Stimulated activated CD8-positive, alpha-beta memory T cell treated with anti-CD3 and anti-CD28 coated beads, Interleukin-4, amount 100 ng/mL, for 48 hours (primary cell): ENCODE data around the gene TMEM259.

Experiments
- DNase-seq: peaks from one replicate; pipeline ENCODE4 v3.0.0-alpha.2; 2020

TMEM259 gene

DNA sequence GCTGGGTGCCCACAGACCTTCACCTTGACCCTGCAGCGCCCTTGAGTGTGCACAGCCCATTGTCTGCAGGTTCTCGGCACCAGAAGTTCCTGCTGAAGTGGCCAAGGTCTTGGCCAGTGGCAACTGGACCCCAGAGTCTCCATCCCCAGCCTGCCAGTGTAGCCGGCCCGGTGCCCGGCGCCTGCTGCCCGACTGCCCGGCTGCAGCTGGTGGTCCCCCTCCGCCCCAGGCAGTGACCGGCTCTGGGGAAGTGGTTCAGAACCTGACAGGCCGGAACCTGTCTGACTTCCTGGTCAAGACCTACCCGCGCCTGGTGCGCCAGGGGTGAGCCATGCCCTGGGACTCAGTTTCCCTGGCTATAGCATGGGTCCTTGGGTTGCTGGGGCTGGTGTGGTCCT lies 34.1 kb upstream of the TMEM259 start:
- no peak for DNase-seq

DNA sequence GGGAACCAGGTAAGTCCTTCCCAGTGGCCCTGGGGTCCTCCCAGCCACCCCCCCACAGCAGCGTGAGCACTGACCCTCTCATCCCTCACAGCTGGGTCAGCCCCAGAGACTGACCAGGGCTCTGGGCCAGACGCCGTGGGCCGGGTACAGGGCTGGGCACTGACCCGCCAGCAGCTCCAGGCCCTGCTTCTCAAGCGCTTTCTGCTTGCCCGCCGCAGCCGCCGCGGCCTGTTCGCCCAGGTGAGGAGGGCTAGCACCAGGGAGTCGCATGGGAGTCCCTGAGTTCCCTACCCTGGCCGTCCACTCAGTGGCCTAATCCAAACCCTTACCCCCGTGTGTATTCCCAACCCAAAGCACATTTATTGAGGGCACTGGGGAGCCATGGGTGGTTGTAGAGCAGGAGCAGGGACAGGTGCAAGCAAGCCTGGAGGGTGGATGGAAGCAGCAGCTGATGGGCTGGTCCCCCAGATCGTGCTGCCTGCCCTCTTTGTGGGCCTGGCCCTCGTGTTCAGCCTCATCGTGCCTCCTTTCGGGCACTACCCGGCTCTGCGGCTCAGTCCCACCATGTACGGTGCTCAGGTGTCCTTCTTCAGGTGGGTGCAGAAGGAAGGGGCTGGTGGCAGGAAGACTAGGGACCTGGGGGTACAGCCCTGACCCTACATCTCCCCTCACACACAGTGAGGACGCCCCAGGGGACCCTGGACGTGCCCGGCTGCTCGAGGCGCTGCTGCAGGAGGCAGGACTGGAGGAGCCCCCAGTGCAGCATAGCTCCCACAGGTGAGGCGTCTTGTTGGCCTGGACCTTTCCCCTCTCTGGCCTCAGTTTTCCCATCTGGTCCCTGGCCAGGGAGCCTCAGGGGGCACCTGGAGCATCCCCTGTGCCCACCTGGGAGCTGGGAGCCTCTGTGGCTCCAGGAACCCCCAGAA lies 33.4 kb upstream of the TMEM259 start:
- no peak for DNase-seq

DNA sequence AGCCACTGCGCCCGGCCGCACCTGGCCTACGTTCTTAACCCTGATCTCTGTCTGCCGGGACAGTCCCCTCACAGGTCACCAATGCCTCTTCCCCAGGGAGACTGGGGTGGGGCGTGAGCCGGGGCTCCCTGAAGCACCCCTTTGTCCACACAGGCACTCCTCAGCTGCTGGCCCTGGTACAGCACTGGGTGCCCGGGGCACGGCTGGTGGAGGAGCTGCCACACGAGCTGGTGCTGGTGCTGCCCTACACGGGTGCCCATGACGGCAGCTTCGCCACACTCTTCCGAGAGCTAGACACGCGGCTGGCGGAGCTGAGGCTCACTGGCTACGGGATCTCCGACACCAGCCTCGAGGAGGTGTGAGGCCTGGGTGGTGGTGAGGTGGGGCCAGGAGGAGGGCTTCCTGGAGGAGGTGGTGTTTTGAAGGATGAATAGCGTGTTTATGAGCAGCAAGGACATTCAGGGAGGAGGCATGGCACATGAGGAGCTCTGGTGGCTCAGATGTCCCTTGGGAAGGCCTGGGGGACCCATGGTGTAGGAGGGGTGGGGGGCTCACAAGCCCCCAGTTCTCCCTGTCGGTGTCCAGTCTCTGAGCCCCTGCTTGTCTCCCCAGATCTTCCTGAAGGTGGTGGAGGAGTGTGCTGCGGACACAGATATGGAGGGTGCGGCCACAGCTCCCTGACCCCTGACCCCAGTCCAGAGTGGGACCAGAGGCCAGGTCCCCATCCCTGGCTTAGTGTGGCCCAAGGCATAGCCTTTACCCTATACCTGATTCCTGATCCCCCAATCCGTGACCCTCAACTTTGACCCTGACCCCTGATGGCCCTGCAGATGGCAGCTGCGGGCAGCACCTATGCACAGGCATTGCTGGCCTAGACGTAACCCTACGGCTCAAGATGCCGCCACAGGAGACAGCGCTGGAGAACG lies 32.5 kb upstream of the TMEM259 start:
- no peak for DNase-seq

DNA sequence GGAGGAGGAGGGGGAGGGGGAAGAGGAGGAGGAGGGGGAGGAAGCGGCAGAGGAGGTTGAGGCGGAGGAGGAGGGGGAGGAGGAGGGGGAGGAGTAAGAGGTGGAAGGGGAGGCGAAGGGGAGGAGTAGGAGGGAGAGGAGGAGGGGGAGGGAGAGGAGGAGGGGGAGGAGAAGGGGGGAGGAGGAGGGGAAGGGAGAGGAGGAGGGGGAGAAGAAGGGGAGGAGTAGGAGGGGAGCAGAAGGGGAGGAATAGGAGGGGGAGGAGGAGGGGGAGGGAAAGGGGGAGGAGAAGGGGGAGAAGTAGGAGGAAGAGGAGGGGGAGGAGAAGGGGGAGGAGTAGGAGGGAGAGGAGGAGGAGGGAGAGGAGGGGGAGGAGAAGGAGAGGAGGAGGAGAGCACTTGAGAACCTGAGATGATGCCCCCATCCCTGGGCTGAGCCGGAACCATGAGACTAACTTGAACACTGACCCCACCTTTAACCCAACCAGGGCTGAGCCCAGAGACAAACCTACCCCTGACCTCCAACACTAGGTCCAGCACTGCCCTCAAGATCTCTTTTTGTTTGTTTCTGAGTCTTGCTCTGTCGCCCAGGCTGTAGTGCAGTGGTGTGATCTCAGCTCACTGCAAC lies 31.5 kb upstream of the TMEM259 start:
- no peak for DNase-seq

DNA sequence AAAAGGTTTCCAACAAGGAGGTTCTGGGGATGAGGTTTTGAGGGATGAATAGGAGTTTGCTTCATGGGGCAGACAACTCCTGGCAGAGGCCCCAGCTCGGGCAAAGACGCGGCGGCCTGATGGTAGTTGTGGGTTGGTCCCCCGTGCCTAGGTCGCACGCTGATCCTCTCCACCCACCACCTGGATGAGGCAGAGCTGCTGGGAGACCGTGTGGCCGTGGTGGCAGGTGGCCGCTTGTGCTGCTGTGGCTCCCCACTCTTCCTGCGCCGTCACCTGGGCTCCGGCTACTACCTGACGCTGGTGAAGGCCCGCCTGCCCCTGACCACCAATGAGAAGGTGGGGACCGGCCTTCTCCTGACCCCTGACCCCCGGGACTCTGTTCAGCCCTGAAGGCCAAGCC lies 30.9 kb upstream of the TMEM259 start:
- no peak for DNase-seq

DNA sequence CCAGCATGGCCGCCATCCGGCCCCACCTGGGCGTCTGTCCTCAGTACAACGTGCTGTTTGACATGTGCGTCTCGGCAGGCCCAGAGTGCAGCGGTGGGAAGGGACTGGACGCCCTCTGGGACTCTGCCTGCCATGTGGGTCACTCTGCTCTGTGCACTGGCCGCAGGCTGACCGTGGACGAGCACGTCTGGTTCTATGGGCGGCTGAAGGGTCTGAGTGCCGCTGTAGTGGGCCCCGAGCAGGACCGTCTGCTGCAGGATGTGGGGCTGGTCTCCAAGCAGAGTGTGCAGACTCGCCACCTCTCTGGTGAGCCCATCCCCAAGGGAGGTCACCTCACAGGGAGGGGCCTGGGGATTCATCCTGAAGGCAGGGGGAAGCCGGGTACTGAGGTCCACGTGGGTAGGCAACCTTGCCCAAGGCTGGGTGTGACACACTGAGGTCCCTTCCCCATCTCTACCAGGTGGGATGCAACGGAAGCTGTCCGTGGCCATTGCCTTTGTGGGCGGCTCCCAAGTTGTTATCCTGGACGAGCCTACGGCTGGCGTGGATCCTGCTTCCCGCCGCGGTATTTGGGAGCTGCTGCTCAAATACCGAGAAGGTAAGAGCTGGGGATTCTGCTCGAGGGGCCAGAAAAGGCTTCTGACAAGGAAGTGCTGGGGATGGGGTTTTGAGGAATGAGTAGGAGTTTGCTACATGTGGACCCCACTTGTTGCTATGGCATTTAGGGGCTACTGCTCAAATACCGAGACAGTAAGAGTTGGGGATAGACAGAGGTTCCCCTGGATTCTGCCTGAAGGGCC lies 30.3 kb upstream of the TMEM259 start:
- no peak for DNase-seq

DNA sequence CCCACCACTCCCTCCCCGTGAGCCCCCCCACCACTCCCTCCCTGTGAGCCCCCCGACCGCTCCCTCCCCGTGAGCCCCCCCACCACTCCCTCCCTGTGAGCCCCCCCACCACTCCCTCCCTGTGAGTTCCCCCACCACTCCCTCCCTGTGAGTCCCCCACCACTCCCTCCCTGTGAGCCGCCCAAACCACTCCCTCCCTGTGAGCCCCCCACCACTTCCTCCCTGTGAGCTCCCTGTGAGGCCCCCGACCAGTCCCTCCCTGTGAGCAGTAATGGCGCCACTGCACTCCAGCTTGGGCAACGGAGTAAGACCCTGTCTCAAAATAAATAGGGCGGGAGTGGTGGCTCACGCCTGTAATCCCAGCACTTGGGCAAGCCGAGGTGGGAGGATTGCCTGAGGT lies 28.9 kb upstream of the TMEM259 start:
- no peak for DNase-seq

DNA sequence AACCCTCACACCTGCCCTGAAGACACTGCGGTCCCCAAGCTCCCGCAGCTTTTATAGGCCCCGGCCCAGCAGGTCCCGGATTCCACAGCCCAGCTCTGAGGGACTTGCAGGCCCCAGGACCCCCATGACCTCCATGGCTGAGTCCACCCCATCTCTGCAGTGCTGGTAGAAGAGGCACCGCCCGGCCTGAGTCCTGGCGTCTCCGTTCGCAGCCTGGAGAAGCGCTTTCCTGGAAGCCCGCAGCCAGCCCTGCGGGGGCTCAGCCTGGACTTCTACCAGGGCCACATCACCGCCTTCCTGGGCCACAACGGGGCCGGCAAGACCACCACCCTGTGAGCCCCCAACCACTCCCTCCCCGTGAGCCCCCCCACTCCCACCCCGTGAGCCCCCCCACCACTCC lies 28.2 kb upstream of the TMEM259 start:
- no peak for DNase-seq

DNA sequence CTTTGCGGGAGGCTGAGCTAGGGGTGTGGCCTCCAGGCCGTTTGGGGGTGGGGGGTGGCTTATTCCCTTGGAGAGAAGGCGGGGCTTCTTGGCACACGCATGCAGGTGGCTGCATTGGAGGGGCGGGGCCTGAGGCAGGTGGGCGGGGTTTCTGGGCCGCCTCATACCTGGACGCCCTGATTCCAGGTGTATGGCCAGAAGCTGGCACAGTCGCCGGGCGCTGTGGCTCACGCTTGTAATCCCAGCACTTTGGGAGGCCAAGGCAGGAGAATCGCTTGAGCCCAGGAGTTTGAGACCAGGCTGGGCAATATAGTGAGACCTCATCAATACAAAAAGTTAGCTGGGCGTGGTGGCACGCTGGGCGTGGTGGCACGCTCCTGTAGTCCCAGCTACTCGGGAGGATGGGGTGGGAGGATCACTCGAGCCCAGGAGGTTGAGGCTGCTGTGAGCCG lies 26.8 kb upstream of the TMEM259 start:
- DNase-seq, result no peak

DNA sequence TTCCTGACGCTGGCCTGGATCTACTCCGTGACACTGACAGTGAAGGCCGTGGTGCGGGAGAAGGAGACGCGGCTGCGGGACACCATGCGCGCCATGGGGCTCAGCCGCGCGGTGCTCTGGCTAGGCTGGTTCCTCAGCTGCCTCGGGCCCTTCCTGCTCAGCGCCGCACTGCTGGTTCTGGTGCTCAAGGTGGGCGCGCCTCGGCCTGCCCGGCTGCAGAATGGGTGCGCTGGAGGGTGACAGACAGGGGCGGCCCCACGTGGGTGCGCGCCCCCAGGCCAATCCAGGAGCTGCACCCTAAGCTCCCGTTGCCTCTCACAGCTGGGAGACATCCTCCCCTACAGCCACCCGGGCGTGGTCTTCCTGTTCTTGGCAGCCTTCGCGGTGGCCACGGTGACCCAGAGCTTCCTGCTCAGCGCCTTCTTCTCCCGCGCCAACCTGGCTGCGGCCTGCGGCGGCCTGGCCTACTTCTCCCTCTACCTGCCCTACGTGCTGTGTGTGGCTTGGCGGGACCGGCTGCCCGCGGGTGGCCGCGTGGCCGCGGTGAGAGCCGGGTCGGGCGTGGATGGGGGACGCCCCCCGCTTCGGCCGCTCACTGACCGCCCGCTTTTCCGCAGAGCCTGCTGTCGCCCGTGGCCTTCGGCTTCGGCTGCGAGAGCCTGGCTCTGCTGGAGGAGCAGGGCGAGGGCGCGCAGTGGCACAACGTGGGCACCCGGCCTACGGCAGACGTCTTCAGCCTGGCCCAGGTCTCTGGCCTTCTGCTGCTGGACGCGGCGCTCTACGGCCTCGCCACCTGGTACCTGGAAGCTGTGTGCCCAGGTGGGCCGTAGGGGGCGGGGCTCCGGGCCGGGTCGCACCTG lies 26.1 kb upstream of the TMEM259 start:
- no peak for DNase-seq

DNA sequence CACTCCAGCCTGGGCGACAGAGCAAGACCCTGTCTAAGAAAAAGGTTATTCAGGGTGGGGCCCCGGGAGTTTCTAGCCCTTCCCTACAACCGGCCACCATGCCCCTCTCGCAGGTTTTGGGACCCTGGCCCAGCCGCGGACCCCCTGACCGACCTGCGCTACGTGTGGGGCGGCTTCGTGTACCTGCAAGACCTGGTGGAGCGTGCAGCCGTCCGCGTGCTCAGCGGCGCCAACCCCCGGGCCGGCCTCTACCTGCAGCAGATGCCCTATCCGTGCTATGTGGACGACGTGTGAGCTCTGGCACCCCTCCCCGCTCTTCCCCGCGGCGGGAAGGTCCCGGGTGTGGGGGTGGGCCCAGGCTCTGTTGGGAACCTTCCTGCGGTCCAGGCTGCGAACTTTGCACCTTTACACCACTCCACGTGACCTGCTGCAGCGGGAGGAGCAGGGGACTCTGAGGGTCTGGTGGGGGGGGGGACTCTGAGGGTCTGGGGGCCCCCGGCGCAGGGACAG lies 25.2 kb upstream of the TMEM259 start:
- no peak for DNase-seq

DNA sequence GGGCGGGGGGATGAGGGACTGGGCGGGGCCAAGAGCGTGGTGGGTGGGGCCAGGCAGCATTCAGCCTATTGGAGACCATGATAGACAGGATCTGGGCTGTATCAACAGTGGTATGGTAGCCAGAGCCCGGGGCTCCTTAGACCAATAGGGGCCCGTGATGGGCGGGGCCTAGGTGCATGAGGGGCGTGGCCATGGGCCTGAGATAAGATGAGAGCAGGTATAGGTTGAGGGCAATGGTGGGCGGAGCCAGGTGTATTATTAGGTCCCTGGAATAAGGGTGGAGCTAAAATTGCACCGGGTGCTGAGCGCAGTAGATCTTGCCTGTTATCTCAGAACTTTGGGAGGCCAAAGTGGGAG lies 24.3 kb upstream of the TMEM259 start:
- peak; percentile 90 for DNase-seq

DNA sequence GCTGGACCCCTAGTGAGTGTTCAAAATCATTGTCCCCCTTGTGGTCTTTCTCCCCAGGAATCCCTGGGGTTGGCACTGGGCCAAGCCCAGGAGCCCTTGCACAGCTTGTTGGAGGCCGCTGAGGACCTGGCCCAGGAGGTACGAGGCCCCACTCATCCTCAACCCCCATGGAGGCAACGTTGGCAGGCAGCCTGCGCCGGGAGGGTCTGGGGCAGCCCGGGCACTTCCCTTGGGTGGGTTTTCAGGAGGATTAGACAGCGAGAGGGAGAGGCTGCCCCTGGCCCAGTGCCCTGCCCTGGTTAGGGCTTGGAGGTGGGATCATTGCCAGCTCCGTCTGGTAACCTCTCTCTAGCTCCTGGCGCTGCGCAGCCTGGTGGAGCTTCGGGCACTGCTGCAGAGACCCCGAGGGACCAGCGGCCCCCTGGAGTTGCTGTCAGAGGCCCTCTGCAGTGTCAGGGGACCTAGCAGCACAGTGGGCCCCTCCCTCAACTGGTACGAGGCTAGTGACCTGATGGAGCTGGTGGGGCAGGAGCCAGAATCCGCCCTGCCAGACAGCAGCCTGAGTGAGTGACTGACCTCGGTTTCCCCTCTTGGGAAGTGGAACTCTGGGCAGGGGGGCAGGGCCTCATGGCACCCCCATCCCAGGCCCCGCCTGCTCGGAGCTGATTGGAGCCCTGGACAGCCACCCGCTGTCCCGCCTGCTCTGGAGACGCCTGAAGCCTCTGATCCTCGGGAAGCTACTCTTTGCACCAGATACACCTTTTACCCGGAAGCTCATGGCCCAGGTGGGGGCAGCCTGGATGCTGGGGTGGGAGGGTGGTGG lies 22.0 kb upstream of the TMEM259 start:
- DNase-seq, result no peak

DNA sequence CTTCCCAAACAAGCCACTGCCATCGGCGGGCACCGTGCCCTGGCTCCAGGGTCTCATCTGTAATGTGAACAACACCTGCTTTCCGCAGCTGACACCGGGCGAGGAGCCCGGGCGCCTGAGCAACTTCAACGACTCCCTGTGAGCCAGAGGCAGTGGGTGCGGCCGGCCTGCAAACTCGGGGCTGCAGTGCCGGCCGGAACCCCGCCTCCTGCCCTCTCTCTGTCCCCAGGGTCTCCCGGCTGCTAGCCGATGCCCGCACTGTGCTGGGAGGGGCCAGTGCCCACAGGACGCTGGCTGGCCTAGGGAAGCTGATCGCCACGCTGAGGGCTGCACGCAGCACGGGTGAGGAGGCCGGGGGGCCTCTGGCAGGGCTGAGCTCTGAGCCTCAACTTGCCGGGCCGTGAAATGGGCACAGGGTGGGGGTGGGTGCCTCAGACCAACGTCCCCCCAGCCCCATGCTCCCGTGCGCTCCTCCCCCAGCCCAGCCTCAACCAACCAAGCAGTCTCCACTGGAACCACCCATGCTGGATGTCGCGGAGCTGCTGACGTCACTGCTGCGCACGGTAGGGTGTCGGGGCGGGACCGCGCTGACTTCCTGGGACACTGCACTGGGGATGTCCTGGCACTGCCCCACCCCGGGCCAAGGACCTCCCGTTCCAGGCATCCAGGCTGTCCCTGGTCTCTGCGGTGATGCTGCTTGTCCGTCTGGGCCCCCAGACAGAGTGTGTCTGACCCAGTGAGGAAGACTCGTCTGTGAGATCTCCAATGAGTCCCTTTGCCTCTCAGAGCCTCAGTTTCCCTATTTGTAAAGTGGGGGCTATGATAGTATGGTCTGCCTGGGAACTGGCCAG lies 21.1 kb upstream of the TMEM259 start:
- DNase-seq, result no peak

DNA sequence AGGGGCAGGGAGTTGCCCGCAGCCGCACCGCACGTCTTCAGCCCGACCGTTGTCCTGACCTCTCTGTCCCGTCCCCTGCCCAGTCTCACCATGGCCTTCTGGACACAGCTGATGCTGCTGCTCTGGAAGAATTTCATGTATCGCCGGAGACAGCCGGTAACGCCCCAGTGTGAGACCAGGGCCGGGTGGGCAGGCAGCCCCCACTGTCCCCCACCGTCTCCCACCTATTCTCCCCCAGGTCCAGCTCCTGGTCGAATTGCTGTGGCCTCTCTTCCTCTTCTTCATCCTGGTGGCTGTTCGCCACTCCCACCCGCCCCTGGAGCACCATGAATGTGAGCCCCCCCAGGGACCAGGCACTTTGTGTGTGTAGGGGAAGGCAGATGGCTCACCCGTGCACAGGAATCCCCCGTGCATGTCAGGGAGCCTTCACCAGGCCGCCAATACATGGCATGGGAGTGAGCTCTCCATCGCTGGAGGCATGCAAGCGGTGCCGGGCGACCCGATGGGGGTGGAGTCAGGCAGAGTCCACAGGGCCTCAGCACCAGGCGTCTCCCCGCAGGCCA lies 20.4 kb upstream of the TMEM259 start:
- no peak for DNase-seq

DNA sequence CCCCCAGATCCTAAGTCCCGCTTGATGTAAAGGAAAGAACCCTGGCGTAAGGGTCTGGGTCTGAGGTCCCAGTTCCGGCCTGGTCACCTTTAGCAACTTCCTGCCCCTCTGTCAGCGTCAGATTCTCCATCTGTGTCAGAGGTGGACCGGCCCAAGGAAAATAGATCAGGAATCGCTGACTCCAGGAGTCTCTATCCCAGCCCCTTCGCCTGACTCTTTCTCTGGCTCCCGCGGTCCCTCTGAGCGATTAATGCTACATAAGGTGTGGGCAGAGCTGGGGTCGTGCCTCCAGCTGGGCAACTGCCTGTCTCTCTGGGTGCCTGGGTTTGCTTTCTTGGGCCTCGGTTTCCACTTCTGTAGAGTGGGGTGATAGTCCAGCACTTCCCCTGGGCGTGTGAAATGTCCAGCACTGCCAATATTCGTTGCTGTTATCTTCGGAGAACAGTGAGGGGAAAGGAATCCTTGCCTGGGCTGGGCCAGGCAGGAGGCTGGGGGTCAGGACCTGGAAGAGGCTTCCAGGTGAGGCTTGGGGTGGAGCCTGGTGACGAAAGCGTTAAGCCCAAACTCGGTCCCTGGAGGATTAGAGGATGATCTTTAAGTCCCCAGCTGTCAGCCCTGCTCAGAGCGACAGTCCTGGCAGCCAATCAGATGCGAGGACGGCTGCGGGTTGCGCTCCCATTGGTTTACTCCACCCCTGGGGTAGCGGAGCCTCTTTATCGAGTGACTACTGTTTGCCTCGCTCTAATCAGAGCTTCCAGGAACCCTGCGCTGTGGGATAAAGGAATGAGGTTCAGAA lies 19.8 kb upstream of the TMEM259 start:
- DNase-seq, result peak; percentile 94

DNA sequence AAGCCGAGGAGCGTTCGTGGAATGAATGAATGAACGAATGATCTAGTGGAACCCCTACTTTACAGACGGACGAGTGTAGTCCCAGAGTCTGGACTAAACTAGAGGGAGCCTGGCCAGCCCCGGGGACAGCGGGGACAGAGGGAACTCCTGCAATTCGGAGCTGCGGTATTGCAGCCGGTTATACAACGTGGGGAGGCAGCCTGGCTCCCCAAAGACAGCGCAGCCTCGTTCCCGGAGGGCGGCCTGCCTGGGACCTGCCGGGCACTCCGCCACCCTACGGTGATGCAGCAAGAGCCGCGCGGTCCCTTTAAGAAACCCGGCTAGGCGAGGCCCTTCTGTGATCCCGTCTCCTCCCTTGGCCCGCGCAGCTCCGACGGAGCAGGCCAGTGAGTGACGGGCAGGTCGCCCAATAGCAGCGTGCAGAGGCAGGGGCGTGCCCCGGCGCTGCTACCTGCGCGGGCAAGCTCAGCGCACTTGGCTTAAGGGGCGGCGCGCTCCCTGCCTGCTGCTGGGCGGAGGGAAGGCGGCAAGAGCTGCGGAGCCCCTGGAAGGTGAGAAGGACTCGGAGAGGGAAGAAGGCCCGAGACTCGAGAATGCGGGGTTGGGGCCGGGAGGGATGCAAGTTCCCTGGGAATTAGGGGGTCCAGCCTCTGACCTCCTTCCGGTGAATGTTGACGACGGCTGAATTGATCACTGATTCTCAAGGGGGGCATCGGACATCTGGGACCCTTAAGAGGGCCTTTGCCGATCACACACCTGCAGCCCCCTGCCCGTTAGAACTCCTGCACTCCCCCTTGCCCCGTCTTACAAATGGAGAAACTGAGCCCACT lies 18.9 kb upstream of the TMEM259 start, which contains the start of gene ABCA7:
ABCA7 (plus strand) TSS at position 462 of the 830 bp plus-strand sequence. CDS start 1,255 bp downstream, outside the sequence.
- DNase-seq, result peak; percentile 100
